ENCODE measurements around the gene MAP3K7CL. TPM values are rescaled to one million over a fixed set of nuclear protein-coding genes. Genes with fewer than 3 reads are reported as not detected.

Gene MAP3K7CL
- total and polyA plus RNA-seq, 2 of the 8 experiments (the other 6 are each of a cell fraction or from before 2014, with no cell fraction given) = not detected

DNA sequence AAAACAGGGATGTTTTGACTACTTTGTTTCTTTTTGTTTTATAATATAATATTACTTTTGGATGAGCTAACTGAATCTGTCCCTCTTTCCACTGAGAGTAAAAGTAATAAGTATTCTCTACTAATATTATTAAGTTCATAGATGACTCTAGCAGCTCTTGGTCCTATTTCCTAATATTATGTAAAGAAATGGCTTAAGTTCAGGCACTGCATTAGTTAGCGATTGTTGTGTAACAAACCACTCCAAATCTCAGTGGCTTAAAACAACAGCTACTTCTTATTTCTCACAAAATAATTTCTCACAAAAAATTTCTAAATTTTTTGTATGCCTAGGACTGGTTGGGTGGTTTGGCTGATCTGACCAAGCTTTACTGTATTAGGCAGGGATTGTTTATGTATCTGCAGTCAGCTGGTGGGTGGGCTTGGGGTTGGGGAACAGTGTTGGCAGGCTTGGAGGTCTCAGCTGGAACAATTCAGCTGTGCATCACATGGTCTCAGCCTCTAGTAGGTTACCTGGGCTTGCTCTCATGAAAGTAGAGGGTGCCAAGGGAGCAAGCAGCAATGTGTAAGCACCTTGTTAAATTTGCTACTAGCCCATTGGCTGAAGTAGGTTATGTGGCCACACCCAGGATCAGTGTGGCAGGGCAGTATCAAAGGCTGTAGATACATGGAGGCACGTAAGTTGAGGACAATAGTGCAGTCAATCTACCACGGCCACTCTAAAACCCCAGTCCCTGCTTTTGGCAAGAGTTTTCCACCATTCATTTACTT is 48.2 kb upstream of the MAP3K7CL start:
- H2AK5ac ChIP-seq (ENCODE audit: low read depth, low read length) = no peak overlapping the region
- CTCF ChIA-PET (ENCODE audit: partially characterized antibody) = interaction anchor here (0.6 kb wide), 1 partner anchor 266 kb away, joined by 3 read pairs; no protein-coding TSS in a partner anchor
- POLR2A ChIA-PET (ENCODE audit: partially characterized antibody) = interaction anchor here (1.3 kb wide), 1 partner anchor 8 kb away, joined by 4 read pairs; no protein-coding TSS in a partner anchor
- TF ChIP-seq NANOG (IDR thresholded peaks at IDR 0.05; ENCODE audit: insufficient read depth, low read depth, low read length, poor library complexity, severe bottlenecking) = no peak
- TF ChIP-seq NRF1 (IDR thresholded peaks at IDR 0.05; ENCODE audit: low read depth, low read length) = no peak
- no peak for TF ChIP-seq RFX5 (IDR thresholded peaks at IDR 0.05; ENCODE audit: borderline replicate concordance, low read depth, low read length)
- TF ChIP-seq CBX5 (IDR thresholded peaks at IDR 0.05; ENCODE audit: low read depth, low read length) = no peak
- TF ChIP-seq, protein P1, sequence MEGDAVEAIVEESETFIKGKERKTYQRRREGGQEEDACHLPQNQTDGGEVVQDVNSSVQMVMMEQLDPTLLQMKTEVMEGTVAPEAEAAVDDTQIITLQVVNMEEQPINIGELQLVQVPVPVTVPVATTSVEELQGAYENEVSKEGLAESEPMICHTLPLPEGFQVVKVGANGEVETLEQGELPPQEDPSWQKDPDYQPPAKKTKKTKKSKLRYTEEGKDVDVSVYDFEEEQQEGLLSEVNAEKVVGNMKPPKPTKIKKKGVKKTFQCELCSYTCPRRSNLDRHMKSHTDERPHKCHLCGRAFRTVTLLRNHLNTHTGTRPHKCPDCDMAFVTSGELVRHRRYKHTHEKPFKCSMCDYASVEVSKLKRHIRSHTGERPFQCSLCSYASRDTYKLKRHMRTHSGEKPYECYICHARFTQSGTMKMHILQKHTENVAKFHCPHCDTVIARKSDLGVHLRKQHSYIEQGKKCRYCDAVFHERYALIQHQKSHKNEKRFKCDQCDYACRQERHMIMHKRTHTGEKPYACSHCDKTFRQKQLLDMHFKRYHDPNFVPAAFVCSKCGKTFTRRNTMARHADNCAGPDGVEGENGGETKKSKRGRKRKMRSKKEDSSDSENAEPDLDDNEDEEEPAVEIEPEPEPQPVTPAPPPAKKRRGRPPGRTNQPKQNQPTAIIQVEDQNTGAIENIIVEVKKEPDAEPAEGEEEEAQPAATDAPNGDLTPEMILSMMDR (IDR thresholded peaks at IDR 0.05; ENCODE audit: control extremely low read depth in 1 of 3, insufficient read depth in 1 of 3, low read depth in 1 of 3, low read length in 3 of 3) = no peak
- TF ChIP-seq PHF8 (conservative IDR thresholded peaks at IDR 0.05; ENCODE audit: low read depth, low read length) = no peak
- no peak for TF ChIP-seq SP2 (IDR thresholded peaks at IDR 0.05; ENCODE audit: low read length)
- TF ChIP-seq RXRA (IDR thresholded peaks at IDR 0.05; ENCODE audit: insufficient read depth, low read depth, low read length) = no peak
- TF ChIP-seq KDM1A (IDR thresholded peaks at IDR 0.05; ENCODE audit: borderline replicate concordance, low read length) = no peak

More for the DNA sequence above, 48.2 kb upstream of the MAP3K7CL start:
- Histone ChIP-seq H3K79me1 (ENCODE audit: low read depth, low read length) (no peaks in the 10 kb centered on the region), H3K4me3 (ENCODE audit: extremely low read depth in 1 of 4, insufficient read depth in 2 of 4, low read depth in 3 of 4, low read length in 4 of 4) (no peak overlapping the region), H2AFZ (ENCODE audit: low read length) (peak overlapping the region; percentile 90; the same call in 1 of the 2 replicates), H2BK120ac (replicated peaks; ENCODE audit: low read depth, low read length) (no peak overlapping the region), H3K27me3 (replicated peaks in 1 of 4; ENCODE audit: control insufficient read depth in 3 of 4, extremely low read depth in 1 of 4, insufficient read depth in 3 of 4, low read length in 3 of 4) (no peaks in the 10 kb centered on the region; a peak in 1 of 7 replicates), H2BK12ac (ENCODE audit: low read depth, low read length) (no peak overlapping the region), H3K23ac (ENCODE audit: insufficient read length) (no peak overlapping the region), H3K4me1 (replicated peaks in 1 of 4; ENCODE audit: control insufficient read depth in 3 of 4, insufficient read depth in 4 of 4, low read length in 3 of 4) (peaks cover 0 to 3% (median 0%) of the 10 kb centered on the region in 4 experiments; a peak in 1 of 7 replicates), H4K5ac (ENCODE audit: insufficient read length, low read depth, low read length) (no peak overlapping the region), H2BK20ac (ENCODE audit: low read length) (no peak overlapping the region), H3K4ac (replicated peaks; ENCODE audit: insufficient read length, low read depth, low read length) (no peak overlapping the region), H3K14ac (ENCODE audit: insufficient read length) (no peak overlapping the region), H3K9me3 (ENCODE audit: insufficient read depth in 2 of 2, low read depth in 1 of 2, low read length in 1 of 2) (no peaks in the 10 kb centered on the region), H4K91ac (replicated peaks; ENCODE audit: insufficient read length, low read length) (no peak overlapping the region), H4K8ac (ENCODE audit: extremely low read depth, insufficient read depth, low read length) (no peak overlapping the region), H3K18ac (ENCODE audit: extremely low read depth, low read length) (no peak overlapping the region), H4K20me1 (replicated peaks in 1 of 2; ENCODE audit: control insufficient read depth in 1 of 2, insufficient read depth in 2 of 2, low read length in 2 of 2) (no peaks in the 10 kb centered on the region), H3K79me2 (ENCODE audit: control insufficient read depth in 1 of 2, insufficient read depth in 2 of 2, low read length in 2 of 2) (no peaks in the 10 kb centered on the region), H3K9ac (replicated peaks in 1 of 4; ENCODE audit: extremely low read depth in 1 of 4, low read depth in 3 of 4, low read length in 3 of 4) (no peak overlapping the region), H3K56ac (replicated peaks; ENCODE audit: insufficient read length, low read depth, low read length) (no peak overlapping the region), H2BK5ac (ENCODE audit: low read depth, low read length) (no peak overlapping the region), H3K4me2 (ENCODE audit: insufficient read depth in 1 of 2, low read depth in 2 of 2, low read length in 2 of 2) (no peak overlapping the region), H3K23me2 (ENCODE audit: low read depth, low read length) (no peaks in the 10 kb centered on the region), H3K27ac (ENCODE audit: low read depth, low read length) (no peak overlapping the region), H2BK15ac (ENCODE audit: low read length) (no peak overlapping the region), H3K36me3 (ENCODE audit: control insufficient read depth in 2 of 4, insufficient read depth in 4 of 4, low read length in 3 of 4) (no peaks in the 10 kb centered on the region)
- DNase-seq (ENCODE audit: low read depth in 1 of 2, low spot score in 2 of 2) (no peak), FAIRE-seq (no peak)
- 80% methylated on average over 3 of the region's 3 CpGs; no CpG with 5 or more reads in 1 of the 2 experiments for WGBS, 2 experiments (ENCODE audit: extremely low coverage in 1 of 2, insufficient coverage in 1 of 2, insufficient read length in 1 of 2, insufficient replicate concordance in 2 of 2, low coverage in 1 of 2, low lambda C conversion rate in 2 of 2, missing lambda C conversion rate in 1 of 2)
